Measurements from ENCODE around the gene ARHGAP35.
"Not testable (repeated sequence)": the region's sequence is repeated elsewhere in the genome, so short reads cannot be mapped to it uniquely, and the experiment has no call there.

The ARHGAP35 gene

GRCh38 chr19:46871173-46871572 is 10.4 kb downstream of the ARHGAP35 start:
- not testable (repeated sequence) for DNase-seq (ENCODE audit: low read depth)

- no peak for DNase-seq (ENCODE audit: low read depth)
Observed at GRCh38 chr19:46872967-46873366, 12.2 kb downstream of the ARHGAP35 start.

GRCh38 chr19:46875234-46875633 is 14.4 kb downstream of the ARHGAP35 start:
- no peak for DNase-seq (ENCODE audit: low read depth)

- no peak for DNase-seq (ENCODE audit: low read depth)
Observed at GRCh38 chr19:46875657-46876056, 14.9 kb downstream of the ARHGAP35 start.

GRCh38 chr19:46878613-46879375 is 18.0 kb downstream of the ARHGAP35 start:
- no peak for DNase-seq (ENCODE audit: low read depth)

- no peak for DNase-seq (ENCODE audit: low read depth)
Observed at GRCh38 chr19:46880431-46880830, 19.6 kb downstream of the ARHGAP35 start.

- DNase-seq (ENCODE audit: low read depth) = no peak
Observed at GRCh38 chr19:46881092-46881491, 20.3 kb downstream of the ARHGAP35 start.

GRCh38 chr19:46882034-46882433 is 21.2 kb downstream of the ARHGAP35 start:
- DNase-seq (ENCODE audit: low read depth) = no peak

- not testable (repeated sequence) for DNase-seq (ENCODE audit: low read depth)
Observed at GRCh38 chr19:46882751-46883150, 22.0 kb downstream of the ARHGAP35 start.

- no peak for DNase-seq (ENCODE audit: low read depth)
Observed at GRCh38 chr19:46885411-46885810, 24.6 kb downstream of the ARHGAP35 start.

- no peak for DNase-seq (ENCODE audit: low read depth)
Observed at GRCh38 chr19:46886546-46887239, 25.9 kb downstream of the ARHGAP35 start.

GRCh38 chr19:46887240-46887782 is 26.5 kb downstream of the ARHGAP35 start:
- DNase-seq (ENCODE audit: low read depth) = no peak

- DNase-seq (ENCODE audit: low read depth) = no peak
Observed at GRCh38 chr19:46890423-46891170, 29.8 kb downstream of the ARHGAP35 start.

GRCh38 chr19:46892252-46893179 is 31.7 kb downstream of the ARHGAP35 start:
- no peak for DNase-seq (ENCODE audit: low read depth)

GRCh38 chr19:46896076-46896794 is 35.4 kb downstream of the ARHGAP35 start:
- DNase-seq (ENCODE audit: low read depth) = no peak

GRCh38 chr19:46898731-46899130 is 37.9 kb downstream of the ARHGAP35 start:
- DNase-seq (ENCODE audit: low read depth) = no peak

GRCh38 chr19:46900341-46900740 is 39.5 kb downstream of the ARHGAP35 start:
- DNase-seq (ENCODE audit: low read depth) = no peak

GRCh38 chr19:46901701-46902401 is 41.1 kb downstream of the ARHGAP35 start:
- no peak for DNase-seq (ENCODE audit: low read depth)

- no peak for DNase-seq (ENCODE audit: low read depth)
Observed at GRCh38 chr19:46902402-46902766, 41.6 kb downstream of the ARHGAP35 start.

GRCh38 chr19:46903458-46903857 is 42.7 kb downstream of the ARHGAP35 start:
- no peak for DNase-seq (ENCODE audit: low read depth)
